A549 (cell line): ENCODE measurements around the gene PTPN4. TPM values are rescaled to one million over a fixed set of nuclear protein-coding genes. Genes with fewer than 3 reads are reported as not detected.
A peak's percentile ranks its signal among the peaks of the same experiment; 100 is the strongest.

Source experiments
- ATAC-seq, 2 experiments: fragments of 200-7000 bp in 1 of 2; fragments of >200 bp in 1 of 2; cut with Nextera tagmentation in 1 of 2; cut with Tn5 transposase in 1 of 2; 3 replicates each; pipeline versions ENCODE4 v1.8.0 to v1.9.1; 2018 to 2020; ENCODE audit warnings: mild to moderate bottlenecking in 1 of 2, moderate library complexity in 1 of 2
- CTCF ChIA-PET: fragments of 300-600 bp; sonication (Branson Sonifier 250); formaldehyde crosslinking; extraction: SDS; loops from one replicate; lab custom pipeline; 2021; ENCODE audit warnings: antibody characterized with exemption, inconsistent platforms; lab: Yijun Ruan, JAX
- POLR2A ChIA-PET: fragments of 350-600 bp; formaldehyde crosslinking; extraction: SDS; loops from one replicate; lab custom pipeline; 2021; ENCODE audit warnings: antibody characterized with exemption, inconsistent platforms; lab: Yijun Ruan, JAX
- DNase-seq, 2 experiments: peaks; one replicate each; pipeline versions ENCODE4 v3.0.0 to v3.0.0-alpha.2; 2011 to 2016; ENCODE audit warnings: low read depth in 1 of 2, low spot score in 1 of 2
- FAIRE-seq: peaks from 2 replicates; lab custom pipeline; 2011; peaks lifted over from hg19 to GRCh38; lab: Jason Lieb, UNC
- H3K27ac ChIP-seq, 2 experiments: fragments of >200 bp; sonication (Bioruptor Twin); formaldehyde crosslinking; 3 replicates each; pipeline ENCODE4 v1.5.1; 2016 to 2017
- H3K4me1 ChIP-seq: fragments of >200 bp; sonication (Bioruptor Twin); formaldehyde crosslinking; 3 replicates; pipeline ENCODE4 v1.6.1; 2016
- H3K4me2 ChIP-seq: fragments of >200 bp; sonication (Bioruptor Twin); formaldehyde crosslinking; 3 replicates; pipeline ENCODE4 v1.6.1; 2016
- H3K4me3 ChIP-seq: fragments of >200 bp; sonication (Bioruptor Twin); formaldehyde crosslinking; 3 replicates; pipeline ENCODE4 v1.5.1; 2016
- H3K9me3 ChIP-seq: fragments of >200 bp; sonication (Bioruptor Twin); formaldehyde crosslinking; 3 replicates; pipeline ENCODE4 v1.6.1; 2016
- ATOH8 ChIP-seq: fragments of 250-450 bp; sonication (Bioruptor Pico); IDR thresholded peaks from 2 replicates; pipeline ENCODE4 v1.5.0; 2020; ENCODE audit warnings: low read depth, mild to moderate bottlenecking, moderate library complexity
- BCL3 ChIP-seq: fragments of >200 bp; sonication (Bioruptor Twin); formaldehyde crosslinking; IDR thresholded peaks from 3 replicates; pipeline ENCODE4 v1.6.1; 2016
- CBX2 ChIP-seq: fragments of 200-600 bp; sonication (generic); IDR thresholded peaks from 2 replicates; pipeline ENCODE4 v1.6.1; 2016; ENCODE audit warnings: low read depth, mild to moderate bottlenecking, borderline replicate concordance
- CEBPB ChIP-seq, 2 experiments: fragments of >200 bp in 1 of 2; sonication (Bioruptor Twin) in 1 of 2; formaldehyde crosslinking in 1 of 2; IDR thresholded peaks; 2 replicates each; pipeline ENCODE4 v1.6.1; 2012 to 2016
- E2F6 ChIP-seq: IDR thresholded peaks from 2 replicates; pipeline ENCODE4 v1.6.1; 2012; ENCODE audit warnings: low read depth, borderline replicate concordance
- EHMT2 ChIP-seq: fragments of 200-600 bp; sonication (generic); IDR thresholded peaks from 2 replicates; pipeline ENCODE4 v1.6.1; 2016; ENCODE audit warnings: antibody characterized with exemption, low read depth, mild to moderate bottlenecking, moderate library complexity
- FOSB ChIP-seq: fragments of 250-450 bp; sonication (Bioruptor Pico); IDR thresholded peaks from 2 replicates; pipeline ENCODE4 v1.5.0; 2020; ENCODE audit warnings: mild to moderate bottlenecking, moderate library complexity
- GATA3 ChIP-seq: IDR thresholded peaks from 2 replicates; pipeline ENCODE4 v1.6.1; 2012; ENCODE audit warnings: borderline replicate concordance
- HDAC2 ChIP-seq: fragments of 200-600 bp; sonication (generic); IDR thresholded peaks from 2 replicates; pipeline ENCODE4 v1.6.1; 2016
- HES2 ChIP-seq: fragments of >200 bp; sonication (Bioruptor Twin); formaldehyde crosslinking; IDR thresholded peaks from 2 replicates; pipeline ENCODE4 v1.6.1; 2016
- HEYL ChIP-seq: fragments of 250-450 bp; sonication (Bioruptor Pico); IDR thresholded peaks from 2 replicates; pipeline ENCODE4 v1.8.0; 2021; ENCODE audit warnings: mild to moderate bottlenecking, moderate library complexity
- HOXA7 ChIP-seq: fragments of 250-450 bp; sonication (Bioruptor Pico); IDR thresholded peaks from 2 replicates; pipeline ENCODE4 v1.5.0; 2020; ENCODE audit warnings: mild to moderate bottlenecking, moderate library complexity
- JUN ChIP-seq, 2 experiments: fragments of >200 bp; sonication (Bioruptor Twin); formaldehyde crosslinking; IDR thresholded peaks; 2 replicates in 1 of 2; 3 replicates in 1 of 2; pipeline ENCODE4 v1.6.1; 2016 to 2017
- KDM1A ChIP-seq: fragments of 200-600 bp; sonication (generic); IDR thresholded peaks from 2 replicates; pipeline ENCODE4 v1.6.1; 2016; ENCODE audit warnings: low read depth, mild to moderate bottlenecking
- KDM5A ChIP-seq: fragments of 200-600 bp; sonication (generic); IDR thresholded peaks from 2 replicates; pipeline ENCODE4 v1.6.1; 2016; ENCODE audit warnings: antibody characterized with exemption, mild to moderate bottlenecking
- MAFK ChIP-seq: fragments of 450-650 bp; IDR thresholded peaks from 2 replicates; pipeline ENCODE4 v1.6.1; 2014; ENCODE audit not compliant: partially characterized antibody
- MAZ ChIP-seq: fragments of 150-350 bp; IDR thresholded peaks from 2 replicates; pipeline ENCODE4 v1.6.1; 2014; ENCODE audit warnings: antibody characterized with exemption, low read depth, low read length, borderline replicate concordance
- NR3C1 ChIP-seq: fragments of >200 bp; sonication (Bioruptor Twin); formaldehyde crosslinking; IDR thresholded peaks from 3 replicates; pipeline ENCODE4 v1.6.1; 2017
- PHF8 ChIP-seq: fragments of 200-600 bp; sonication (generic); IDR thresholded peaks from 2 replicates; pipeline ENCODE4 v1.6.1; 2016; ENCODE audit warnings: low read depth, mild to moderate bottlenecking, antibody characterized with exemption, moderate library complexity, borderline replicate concordance
- POLR2AphosphoS2 ChIP-seq: conservative IDR thresholded peaks from 2 replicates; pipeline ENCODE4 v1.6.1; 2012; ENCODE audit warnings: low read length, improper control_type of control experiment, inconsistent platforms
- RAD21 ChIP-seq, 2 experiments: fragments of >200 bp in 1 of 2; sonication (Bioruptor Twin) in 1 of 2; formaldehyde crosslinking in 1 of 2; IDR thresholded peaks in 1 of 2; conservative IDR thresholded peaks in 1 of 2; 2 replicates in 1 of 2; 3 replicates in 1 of 2; pipeline ENCODE4 v1.6.1; 2012 to 2018; ENCODE audit warnings: inconsistent platforms in 1 of 2
- RCOR1 ChIP-seq: fragments of 150-350 bp; IDR thresholded peaks from 2 replicates; pipeline ENCODE4 v1.6.1; 2014; ENCODE audit warnings: antibody characterized with exemption, low read length, low read depth
- ZC3H11A ChIP-seq: fragments of 450-650 bp; IDR thresholded peaks from 2 replicates; pipeline ENCODE4 v1.6.1; 2014; ENCODE audit warnings: antibody characterized with exemption, mild to moderate bottlenecking
- ZNF302 ChIP-seq: fragments of 250-450 bp; sonication (Bioruptor Pico); IDR thresholded peaks from 2 replicates; pipeline ENCODE4 v1.9.0; 2021; ENCODE audit warnings: inconsistent platforms, mild to moderate bottlenecking, moderate library complexity
- WGBS: methylation state at CpG from one replicate; pipeline ENCODE4 v1.1.6; 2017; ENCODE audit errors: missing lambda C conversion rate; 5-methylcytosine and 5-hydroxymethylcytosine counted together
- polyA plus RNA-seq, 4 experiments: library from polyadenylated mRNA; depleted of rRNA in 3 of 4; stranded (reverse); fragments of >200 nt; fragmentation: RNase III in 1 of 4; extraction: RNeasy Plus Mini Kit Qiagen cat#74134 plus additional on column Dnase treatment in 1 of 4; gene quantifications; 2 replicates in 3 of 4; 3 replicates in 1 of 4; pipeline ENCODE4 v1.2.3, GENCODE V29; 2011 to 2017

PTPN4 gene
- polyA plus RNA-seq, 2 of the 4 experiments (the other 2 are of a cell fraction) = 14.5 to 36.6 TPM

GRCh38 chr2:119788752-119789151, 29.0 kb downstream of the PTPN4 start:
- H3K4me1 ChIP-seq = no peaks in the 10 kb centered on the region
- DNase-seq = no peak
- POLR2A ChIA-PET = no interaction called here
- H3K4me2 ChIP-seq = no peak overlapping the region
- WGBS = 97% methylated on average over 1 of the region's 1 CpG
- no peak overlapping the region for H3K27ac ChIP-seq
- no peak for FAIRE-seq
- H3K4me3 ChIP-seq = no peak overlapping the region
- CTCF ChIA-PET = no interaction called here
- TF ChIP-seq MAFK = peak; percentile 50
- no peak for TF ChIP-seq HOXA7
- no peak for TF ChIP-seq HES2
- no peak for TF ChIP-seq ZNF302 (CRISPR knock-in tag)
- no peak for TF ChIP-seq FOSB
- no peak for TF ChIP-seq EHMT2
- TF ChIP-seq RAD21 (conservative IDR thresholded peaks at IDR 0.05 in 1 of 2, IDR thresholded peaks at IDR 0.05 in 1 of 2) = no peak
- no peak for TF ChIP-seq CBX2
- TF ChIP-seq, all 56 proteins: peak for 1
- peaks cover 18% of the 10 kb centered on the region for H3K9me3 ChIP-seq
- ATAC-seq = no peak

GRCh38 chr2:119790466-119790865, 30.7 kb downstream of the PTPN4 start:
- ChIA-PET POLR2A (no interaction called here), CTCF (interaction anchor here (0.6 to 1.0 kb wide), 2 partner anchors 25 to 93 kb away, joined by 3 read pairs; no protein-coding TSS in a partner anchor)
- FAIRE-seq (no peak), ATAC-seq (no peak), DNase-seq (no peak)
- TF ChIP-seq ATOH8 (CRISPR knock-in tag) = no peak
- 0 out of 2 replicates have a peak, but pooled peaks have one; percentile 32 for TF ChIP-seq KDM1A
- TF ChIP-seq GATA3 = no peak
- no peaks in the 10 kb centered on the region for H3K4me1 ChIP-seq
- H3K4me2 ChIP-seq = no peak overlapping the region
- H3K27ac ChIP-seq = no peak overlapping the region
- peaks cover 18% of the 10 kb centered on the region for H3K9me3 ChIP-seq
- H3K4me3 ChIP-seq = no peak overlapping the region

- H3K9me3 ChIP-seq = peaks cover 18% of the 10 kb centered on the region
- WGBS = 74% methylated on average over 8 of the region's 8 CpGs
- ChIA-PET CTCF (no interaction called here), POLR2A (no interaction called here)
- no peak for ATAC-seq
- H3K4me3 ChIP-seq = no peak overlapping the region
- no peak for FAIRE-seq
- no peak overlapping the region for H3K27ac ChIP-seq
- H3K4me2 ChIP-seq = no peak overlapping the region
- no peak for DNase-seq
- no peaks in the 10 kb centered on the region for H3K4me1 ChIP-seq
- TF ChIP-seq BCL3 (no peak), KDM5A (no peak), POLR2AphosphoS2 (no peak), MAZ (no peak), EHMT2 (no peak), HDAC2 (no peak), MAFK (no peak), JUN (IDR thresholded peaks at IDR 0.05) (no peak), PHF8 (no peak), CEBPB (IDR thresholded peaks at IDR 0.05) (no peak), RCOR1 (no peak), FOSB (no peak)
Observed at GRCh38 chr2:119792907-119793312, 33.2 kb downstream of the PTPN4 start.

- Histone ChIP-seq H3K4me2 (no peak overlapping the region), H3K4me1 (no peaks in the 10 kb centered on the region), H3K9me3 (peaks cover 12% of the 10 kb centered on the region), H3K4me3 (no peak overlapping the region), H3K27ac (no peak overlapping the region)
- DNase-seq (no peak), FAIRE-seq (no peak), ATAC-seq (no peak)
- ChIA-PET CTCF (interaction anchor here (1.1 kb wide), 1 partner anchor 10 kb away, joined by 4 read pairs; no protein-coding TSS in a partner anchor), POLR2A (no interaction called here)
- WGBS = 96% methylated on average over 9 of the region's 9 CpGs
- TF ChIP-seq BCL3 (no peak), NR3C1 (no peak), PHF8 (no peak), HEYL (CRISPR knock-in tag) (no peak), E2F6 (no peak), CBX2 (no peak), ZC3H11A (no peak), ZNF302 (CRISPR knock-in tag) (no peak), EHMT2 (no peak)
Observed at GRCh38 chr2:119794237-119794636, 34.5 kb downstream of the PTPN4 start.
